Measurements from ENCODE around the gene SIN3B. TPM values are rescaled to one million over a fixed set of nuclear protein-coding genes. Genes with fewer than 3 reads are reported as not detected.

The SIN3B gene
- total RNA-seq, 1 donor from 2014 or later: 71.2 TPM

GRCh38 chr19:16878181-16878965 is 49.2 kb downstream of the SIN3B start:
- peaks cover 27% of the 10 kb centered on the region for H3K36me3 Mint-ChIP-seq
- no peak overlapping the region for H3K27ac Mint-ChIP-seq
- no peak overlapping the region for H3K4me3 Mint-ChIP-seq
- H3K27me3 Mint-ChIP-seq: no peaks in the 10 kb centered on the region
- no peak for TF ChIP-seq CTCF (conservative IDR thresholded peaks at IDR 0.05)
- no peak for DNase-seq (ENCODE audit: extremely low spot score, unreplicated experiment)
- H3K9me3 Mint-ChIP-seq: peaks cover 8% of the 10 kb centered on the region
- no peaks in the 10 kb centered on the region for H3K4me1 Mint-ChIP-seq (ENCODE audit: unreplicated experiment)

- no peak for DNase-seq (ENCODE audit: extremely low spot score, unreplicated experiment)
- H3K9me3 Mint-ChIP-seq: peaks cover 8% of the 10 kb centered on the region
- TF ChIP-seq CTCF (conservative IDR thresholded peaks at IDR 0.05): no peak
Observed at GRCh38 chr19:16880884-16881554, 51.8 kb downstream of the SIN3B start.

GRCh38 chr19:16882146-16882545 is 52.9 kb downstream of the SIN3B start:
- Mint-ChIP-seq H3K36me3 (peaks cover 13% of the 10 kb centered on the region), H3K4me3 (no peak overlapping the region), H3K9me3 (peaks cover 8% of the 10 kb centered on the region), H3K27ac (no peak overlapping the region), H3K4me1 (ENCODE audit: unreplicated experiment) (no peaks in the 10 kb centered on the region), H3K27me3 (no peaks in the 10 kb centered on the region)
- TF ChIP-seq CTCF (conservative IDR thresholded peaks at IDR 0.05): no peak
- no peak for DNase-seq (ENCODE audit: extremely low spot score, unreplicated experiment)

More at GRCh38 chr19:16880884-16881554, 51.8 kb downstream of the SIN3B start:
- Mint-ChIP-seq H3K4me3 (no peak overlapping the region), H3K27ac (no peak overlapping the region), H3K4me1 (ENCODE audit: unreplicated experiment) (no peaks in the 10 kb centered on the region), H3K27me3 (no peaks in the 10 kb centered on the region), H3K36me3 (peaks cover 13% of the 10 kb centered on the region)

GRCh38 chr19:16883522-16883921 is 54.3 kb downstream of the SIN3B start:
- Mint-ChIP-seq H3K27ac (no peak overlapping the region), H3K9me3 (peaks cover 8% of the 10 kb centered on the region), H3K4me1 (ENCODE audit: unreplicated experiment) (no peaks in the 10 kb centered on the region), H3K27me3 (no peaks in the 10 kb centered on the region), H3K4me3 (no peak overlapping the region), H3K36me3 (peaks cover 13% of the 10 kb centered on the region)
- no peak for TF ChIP-seq CTCF (conservative IDR thresholded peaks at IDR 0.05)
- DNase-seq (ENCODE audit: extremely low spot score, unreplicated experiment): no peak

- no peaks in the 10 kb centered on the region for H3K4me1 Mint-ChIP-seq (ENCODE audit: unreplicated experiment)
- no peak for TF ChIP-seq CTCF (conservative IDR thresholded peaks at IDR 0.05)
- H3K4me3 Mint-ChIP-seq: no peak overlapping the region
- H3K27me3 Mint-ChIP-seq: no peaks in the 10 kb centered on the region
- no peak overlapping the region for H3K27ac Mint-ChIP-seq
- H3K36me3 Mint-ChIP-seq: peaks cover 11% of the 10 kb centered on the region
- no peak for DNase-seq (ENCODE audit: extremely low spot score, unreplicated experiment)
- peaks cover 8% of the 10 kb centered on the region for H3K9me3 Mint-ChIP-seq
Observed at GRCh38 chr19:16885166-16885565, 56.0 kb downstream of the SIN3B start.
